ENCODE results near the gene CLDN6. TPM values are rescaled to one million over a fixed set of nuclear protein-coding genes. Genes with fewer than 3 reads are reported as not detected.
A peak's percentile ranks its signal among the peaks of the same experiment; 100 is the strongest.

CLDN6 gene
- total and polyA plus RNA-seq, 9 of the 15 experiments (the other 6 are each of a cell fraction or from before 2014, with no cell fraction given) = 0.22 to 0.75 (median 0.38) TPM; not detected in 3

GRCh38 chr16:2977440-2977839 is 40.5 kb downstream of the CLDN6 start:
- no peaks in the 10 kb centered on the region for H3K27me3 ChIP-seq (ENCODE audit: control insufficient read depth in 2 of 2, insufficient read depth in 2 of 2, low read length in 2 of 2)
- peaks cover 4% of the 10 kb centered on the region for H4K20me1 ChIP-seq (replicated peaks; ENCODE audit: control insufficient read depth, insufficient read depth, low read length)
- H3K79me2 ChIP-seq (ENCODE audit: control insufficient read depth, insufficient read depth, low read length) = peaks cover 47% of the 10 kb centered on the region
- no peak overlapping the region for H3K27ac ChIP-seq (ENCODE audit: extremely low read depth, low read depth, low read length)
- ChIA-PET CTCF (ENCODE audit: low intra/inter-chr PET ratio) (no interaction called here), POLR2A (interaction anchor here (0.6 to 1.5 kb wide), 4 partner anchors 8 to 38 kb away, joined by 3 to 6 read pairs (median 3); partner anchors contain the start of gene PAQR4)
- no peaks in the 10 kb centered on the region for H3K9me1 ChIP-seq (ENCODE audit: control insufficient read depth, insufficient read depth, low read length)
- no peak overlapping the region for H3K4me3 ChIP-seq
- H3K4me2 ChIP-seq (ENCODE audit: insufficient read depth, low read length) = no peak overlapping the region
- H3K36me3 ChIP-seq (ENCODE audit: control insufficient read depth, insufficient read depth, low read length) = peaks cover 71% of the 10 kb centered on the region; the same call in 2 of the 3 replicates
- WGBS (ENCODE audit: insufficient coverage, low coverage, missing lambda C conversion rate) = 90% methylated on average over 6 of the region's 6 CpGs
- H3K9ac ChIP-seq (ENCODE audit: insufficient read depth in 1 of 2, low read depth in 2 of 2, low read length in 2 of 2) = peak overlapping the region in 1 of 2 experiments; percentile 87; a peak in 2 of 4 replicates
- ATAC-seq (no peak), DNase-seq (ENCODE audit: extremely low read depth in 1 of 4, low spot score in 3 of 4) (no peak), FAIRE-seq (no peak)
- in situ Hi-C loops (cut with MboI) = no loop called here
- no peak overlapping the region for H2AFZ ChIP-seq (ENCODE audit: low read depth, low read length)
- H3K4me1 ChIP-seq (replicated peaks in 1 of 2; ENCODE audit: control insufficient read depth in 2 of 2, insufficient read depth in 2 of 2, low read length in 2 of 2) = peaks cover 10 to 90% of the 10 kb centered on the region in 2 experiments
- TF ChIP-seq RBM14 (IDR thresholded peaks at IDR 0.05; ENCODE audit: borderline replicate concordance, insufficient read depth, low read depth, low read length) = no peak
- no peak for TF ChIP-seq BDP1 (IDR thresholded peaks at IDR 0.05; ENCODE audit: insufficient read depth, insufficient read length)
- no peak for TF ChIP-seq TGIF2 (CRISPR knock-in tag; IDR thresholded peaks at IDR 0.05)
- TF ChIP-seq ZBTB34 (CRISPR knock-in tag; IDR thresholded peaks at IDR 0.05) = no peak
- TF ChIP-seq POLR2AphosphoS5 (IDR thresholded peaks at IDR 0.05; ENCODE audit: control insufficient read depth, insufficient read depth, low read depth, low read length) = no peak
- 0 out of 2 replicates have a peak, but pooled peaks have one; percentile 29 for TF ChIP-seq POLR2A (conservative IDR thresholded peaks at IDR 0.05)
- intact Hi-C loops (cut with micrococcal nuclease) = no loop called here
- no TSS peak for BruUV-seq (replicated peaks)
- H3K9me3 ChIP-seq (replicated peaks; ENCODE audit: control insufficient read depth, insufficient read depth, low read depth, low read length) = no peaks in the 10 kb centered on the region

Measured in K562 (cell line).